GM12892 (cell line): ENCODE measurements around the gene MIA.

ENCODE experiments used
- DNase-seq: peaks from one replicate; pipeline ENCODE4 v3.0.0; 2011; ENCODE audit not compliant: insufficient read length
- FAIRE-seq: peaks from 2 replicates; lab custom pipeline; 2011; peaks lifted over from hg19 to GRCh38; lab: Jason Lieb, UNC
- POLR2A ChIP-seq: IDR thresholded peaks from 2 replicates; pipeline ENCODE4 v1.6.1; 2011; ENCODE audit warnings: low read depth, low read length, control low read depth
- POLR2AphosphoS5 ChIP-seq: IDR thresholded peaks from 2 replicates; pipeline ENCODE4 v1.6.1; 2011; ENCODE audit warnings: low read depth, low read length, control low read depth
- TAF1 ChIP-seq: IDR thresholded peaks from 2 replicates; pipeline ENCODE4 v1.6.1; 2011; ENCODE audit warnings: low read depth, mild to moderate bottlenecking, control low read depth, low read length, borderline replicate concordance

MIA gene

DNA sequence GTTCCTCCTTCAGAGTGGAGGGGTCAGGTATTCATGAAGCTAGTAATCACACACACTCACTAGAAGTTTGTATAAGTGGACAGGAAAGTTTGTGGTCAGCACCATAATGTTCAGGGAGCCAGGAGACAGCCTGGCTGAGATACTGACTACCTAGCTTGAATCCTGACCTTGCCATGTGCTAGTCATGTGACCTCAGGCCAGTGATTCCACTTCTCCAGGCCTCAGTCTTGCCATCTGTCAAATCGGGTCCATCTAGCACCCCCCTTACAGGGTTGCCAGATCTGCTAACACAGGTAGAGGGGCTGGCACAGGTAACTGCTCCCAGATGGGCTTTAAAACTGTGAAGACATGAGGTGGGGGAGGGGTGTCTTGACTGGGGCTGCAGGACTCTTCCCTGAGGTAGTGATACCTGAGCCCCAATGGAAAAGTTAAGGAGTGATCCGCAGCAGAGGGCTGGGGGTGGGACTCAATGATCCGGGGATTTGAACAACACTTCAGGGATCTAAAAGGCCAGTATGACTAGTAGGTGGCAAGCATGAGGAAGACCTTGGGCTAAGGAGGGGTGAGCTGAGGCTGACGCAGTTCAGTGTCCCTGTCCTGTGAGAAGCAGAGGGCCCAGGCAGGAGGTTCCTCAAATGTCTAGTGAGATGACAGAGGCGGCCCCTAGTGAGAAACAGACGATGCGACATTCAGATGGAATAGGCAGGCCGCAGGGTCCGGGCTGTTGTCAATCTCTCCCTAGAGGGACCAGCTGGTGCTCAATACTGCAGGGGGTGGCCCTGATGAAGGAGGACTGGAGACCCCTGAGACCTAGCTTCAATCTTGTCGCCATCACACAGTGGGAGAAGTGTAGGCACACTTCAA is 33.6 kb upstream of the MIA start:
- DNase-seq (no peak), FAIRE-seq (no peak)
- TF ChIP-seq POLR2A (no peak), TAF1 (no peak)

DNA sequence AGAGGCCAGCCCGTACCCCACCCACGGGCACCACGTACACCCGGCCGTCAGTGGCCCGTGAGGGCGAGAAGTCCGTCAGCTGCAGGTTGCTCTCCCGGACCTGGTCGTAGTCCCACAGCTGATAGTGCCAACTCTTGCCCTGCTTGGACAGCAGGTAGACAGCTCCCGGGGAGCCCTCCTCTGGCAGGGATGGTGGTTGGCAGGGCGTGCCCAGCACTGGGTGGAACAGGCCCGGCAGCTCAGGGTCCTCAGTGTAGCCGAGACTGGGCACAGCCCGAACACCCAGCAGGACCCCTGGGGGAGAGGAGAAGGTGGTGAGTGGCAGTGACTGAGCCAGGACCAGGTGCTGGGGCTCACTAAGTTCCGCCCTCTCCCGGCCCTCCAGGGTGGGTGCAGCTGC is 32.8 kb upstream of the MIA start:
- FAIRE-seq = no peak

DNA sequence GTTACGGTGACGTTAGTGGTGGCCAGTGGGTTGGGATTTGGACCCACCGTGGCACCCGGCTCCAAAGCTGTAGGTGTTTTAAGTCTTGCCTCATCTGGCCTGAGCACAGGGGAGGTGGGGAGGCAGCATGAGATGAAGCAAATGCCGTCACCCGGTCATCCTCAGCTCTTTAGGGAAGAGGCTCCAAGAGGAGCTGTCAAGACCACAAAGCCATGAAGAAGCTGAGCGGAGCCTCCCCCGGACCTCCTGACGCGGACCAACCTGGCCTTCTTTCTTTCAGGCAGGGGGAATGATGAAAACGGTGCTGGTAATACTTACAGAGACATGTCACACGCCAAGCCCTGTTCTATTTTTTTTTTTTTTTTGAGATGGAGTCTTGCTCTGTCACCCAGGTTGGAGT is 32.4 kb upstream of the MIA start:
- no peak for TF ChIP-seq TAF1
- TF ChIP-seq POLR2A = no peak
- TF ChIP-seq POLR2AphosphoS5 = no peak
- no peak for DNase-seq
- FAIRE-seq = no peak

More for the DNA sequence above, 32.8 kb upstream of the MIA start:
- DNase-seq = no peak
- no peak for TF ChIP-seq POLR2AphosphoS5
- TF ChIP-seq POLR2A = no peak
- no peak for TF ChIP-seq TAF1

DNA sequence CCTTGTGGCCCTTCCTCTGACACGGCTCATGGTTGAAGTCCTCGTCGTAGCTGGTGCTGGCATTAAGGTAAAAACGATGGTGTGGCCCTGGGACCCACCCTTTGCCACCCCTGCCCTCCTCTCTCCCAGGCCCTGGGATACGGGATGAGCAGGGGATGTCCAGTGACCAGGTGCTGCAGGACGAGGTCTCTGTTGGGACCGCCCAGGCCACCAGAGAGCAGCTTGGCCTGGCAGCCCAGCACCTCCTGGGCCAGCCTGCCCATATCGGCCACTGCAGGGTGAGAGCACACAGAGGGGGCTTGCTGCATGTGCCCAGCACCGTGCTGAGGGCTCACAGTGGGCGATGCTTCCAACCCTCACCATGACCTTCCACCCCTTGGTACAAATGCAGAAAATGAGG is 31.4 kb upstream of the MIA start:
- FAIRE-seq (no peak), DNase-seq (no peak)
- TF ChIP-seq POLR2AphosphoS5 (no peak), POLR2A (no peak), TAF1 (no peak)

DNA sequence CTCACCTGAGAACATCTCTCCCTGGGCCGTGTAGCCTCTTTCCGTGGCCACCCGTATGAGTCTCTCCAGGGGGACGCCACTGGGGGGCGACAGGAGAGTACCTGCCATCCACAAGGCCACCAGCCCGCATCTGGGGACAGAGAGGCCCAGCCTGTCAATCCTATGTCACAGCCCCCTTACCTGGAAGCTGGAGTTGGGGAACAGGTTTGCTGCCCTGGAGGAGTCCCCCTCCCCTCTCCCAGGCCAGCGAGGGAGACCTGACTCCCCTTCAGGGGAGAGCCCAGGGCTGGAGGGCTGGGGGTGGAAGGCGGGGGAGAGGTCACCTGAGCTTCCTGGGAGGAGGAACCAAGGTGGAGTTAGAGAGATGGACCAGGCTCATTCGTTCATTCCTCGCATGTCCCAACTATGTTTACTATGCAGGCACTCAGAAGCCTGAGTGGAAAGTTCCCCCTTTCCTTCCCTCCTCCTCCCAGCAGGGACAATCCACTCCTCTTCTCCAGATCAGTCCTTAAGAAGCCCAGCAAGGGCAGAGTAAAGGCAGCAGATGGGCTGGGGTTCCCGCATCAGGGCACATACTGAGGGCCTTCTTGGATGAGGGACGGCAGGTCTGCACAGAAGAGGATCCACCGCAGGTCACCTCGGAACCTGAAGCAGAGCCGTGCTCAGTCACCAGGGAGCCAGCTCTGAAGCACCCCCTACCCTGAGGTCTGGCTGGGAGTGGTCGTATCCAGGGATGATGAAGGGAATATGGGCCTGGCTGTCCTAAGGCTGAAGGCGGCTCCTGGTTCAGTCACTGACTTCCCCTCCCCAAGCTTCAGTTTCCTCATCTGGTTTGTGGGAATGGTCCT is 30.5 kb upstream of the MIA start:
- DNase-seq (no peak), FAIRE-seq (no peak)
- TF ChIP-seq TAF1 (no peak), POLR2A (no peak), POLR2AphosphoS5 (no peak)

DNA sequence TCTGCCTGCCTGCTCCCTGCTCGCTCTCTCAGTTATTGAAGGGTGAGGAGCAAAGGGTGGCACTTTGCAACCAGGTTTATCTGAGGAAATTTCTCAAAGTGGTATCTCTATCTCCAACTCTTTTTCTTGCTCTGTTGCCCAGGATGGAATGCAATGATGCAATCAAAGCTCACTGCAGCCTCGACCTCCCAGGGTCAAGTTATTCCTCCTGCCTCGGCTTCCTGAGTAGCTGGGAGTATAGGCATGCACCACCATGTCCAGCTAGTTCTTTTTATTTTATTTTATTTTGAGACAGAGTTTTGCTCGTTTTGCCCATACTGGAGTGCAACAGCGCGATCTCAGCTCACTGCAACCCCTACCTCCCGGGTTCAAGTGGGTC is 29.9 kb upstream of the MIA start:
- FAIRE-seq = no peak
- TF ChIP-seq POLR2AphosphoS5 = no peak
- no peak for TF ChIP-seq TAF1
- TF ChIP-seq POLR2A = no peak
- no peak for DNase-seq

DNA sequence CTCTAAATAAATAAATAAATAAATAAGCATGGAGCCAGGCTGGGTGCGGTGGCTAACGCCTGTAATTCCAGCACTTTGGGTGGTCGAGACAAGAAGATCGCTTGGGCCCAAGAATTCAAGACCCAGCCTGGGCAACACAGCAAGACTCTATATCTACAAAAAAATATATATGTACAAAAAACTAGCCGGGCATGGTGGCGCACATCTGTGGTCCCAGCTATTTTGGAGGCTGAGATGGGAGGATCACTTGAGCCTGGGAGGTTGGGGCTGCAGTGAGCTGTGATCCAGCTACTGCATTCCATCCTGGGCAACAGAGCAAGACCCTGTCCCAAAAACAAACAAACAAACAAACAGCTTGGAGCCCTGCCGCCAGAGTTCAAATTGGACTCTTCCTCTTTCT is 27.8 kb upstream of the MIA start:
- no peak for DNase-seq
- no peak for FAIRE-seq
- no peak for TF ChIP-seq POLR2A
- no peak for TF ChIP-seq TAF1
- TF ChIP-seq POLR2AphosphoS5 = no peak

DNA sequence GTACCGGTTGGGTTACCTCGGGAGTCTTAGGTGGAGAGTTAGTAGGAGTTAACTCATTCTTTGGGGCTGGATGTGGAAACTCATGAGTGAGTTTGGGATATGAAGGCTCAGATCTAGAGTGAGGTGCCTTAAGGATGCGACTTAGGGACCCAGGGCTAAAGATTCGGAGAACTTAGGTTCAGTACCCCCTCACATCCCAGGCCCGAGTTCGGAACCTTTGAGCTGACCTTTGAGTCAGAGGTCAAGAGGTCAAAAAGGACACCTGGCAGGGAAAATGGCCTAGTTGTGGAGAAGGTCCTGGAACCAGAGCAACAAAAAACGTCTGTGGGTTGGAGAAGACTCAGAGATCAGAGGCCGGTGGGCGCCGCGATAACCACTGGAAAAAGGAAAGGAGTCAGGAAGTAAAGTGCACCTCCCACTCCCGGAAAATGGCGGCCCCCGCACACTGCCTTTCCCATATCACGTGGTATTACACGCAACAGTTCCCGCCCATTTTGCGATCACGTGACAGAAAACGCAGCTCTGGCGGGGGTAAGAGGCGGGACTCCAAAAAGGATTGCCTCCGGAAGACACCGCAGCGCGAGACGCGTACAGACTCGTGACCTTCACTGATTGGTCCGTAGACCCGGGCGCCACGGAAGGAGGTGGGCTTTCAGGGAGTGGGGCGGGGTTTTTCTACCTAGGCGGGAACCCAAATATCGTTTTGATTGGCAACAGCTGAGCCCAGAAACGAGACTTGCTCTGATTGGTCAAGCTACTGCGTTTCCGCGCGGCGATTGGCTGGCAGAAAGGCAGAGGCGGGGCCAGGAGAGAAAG is 25.1 kb upstream of the MIA start, which contains the start of gene ACTMAP:
Gene ACTMAP (minus strand): TSS at position 420 of the 816 bp plus-strand sequence. CDS start 674 bp downstream, outside the sequence.
- peak; percentile 95 for FAIRE-seq
- TF ChIP-seq POLR2AphosphoS5 (no peak; the same call in 1 of the 2 replicates), TAF1 (peak; percentile 90)
- DNase-seq = peak; percentile 93

DNA sequence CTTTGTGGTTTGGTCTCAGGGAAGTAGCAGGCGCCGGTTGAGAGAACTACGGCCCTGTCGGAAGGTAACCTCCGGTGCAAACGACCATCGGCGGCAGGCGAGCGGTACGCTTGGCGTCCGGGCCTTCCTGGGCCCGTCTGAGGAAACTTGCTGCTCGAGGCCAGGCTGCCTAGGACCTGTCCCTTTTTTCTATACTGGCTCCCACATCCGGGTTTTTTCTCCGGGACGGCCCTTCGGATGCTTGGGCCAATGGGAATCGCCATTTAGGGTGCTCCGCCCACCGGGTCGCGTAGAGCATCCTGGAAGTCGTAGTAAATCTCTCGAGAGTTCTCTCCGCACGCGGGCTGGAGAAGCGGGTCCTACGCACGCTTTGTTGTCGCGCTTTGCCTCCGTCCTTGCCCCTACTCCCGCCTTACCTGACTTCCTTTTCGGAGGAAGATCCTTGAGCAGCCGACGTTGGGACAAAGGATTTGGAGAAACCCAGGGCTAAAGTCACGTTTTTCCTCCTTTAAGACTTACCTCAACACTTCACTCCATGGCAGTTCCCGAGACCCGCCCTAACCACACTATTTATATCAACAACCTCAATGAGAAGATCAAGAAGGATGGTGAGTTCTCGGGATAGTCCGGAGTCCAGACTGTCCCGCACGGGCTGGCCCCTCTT is 24.3 kb upstream of the MIA start, which contains the start of gene SNRPA:
Gene SNRPA (plus strand): TSS at position 330 of the 664 bp plus-strand sequence. CDS start 206 bp downstream, at position 536.
- peak; percentile 83 for TF ChIP-seq POLR2A
- no peak; the same call in 1 of the 2 replicates for TF ChIP-seq TAF1
- TF ChIP-seq POLR2AphosphoS5 = peak; percentile 84
- DNase-seq (peak; percentile 79), FAIRE-seq (no peak)

DNA sequence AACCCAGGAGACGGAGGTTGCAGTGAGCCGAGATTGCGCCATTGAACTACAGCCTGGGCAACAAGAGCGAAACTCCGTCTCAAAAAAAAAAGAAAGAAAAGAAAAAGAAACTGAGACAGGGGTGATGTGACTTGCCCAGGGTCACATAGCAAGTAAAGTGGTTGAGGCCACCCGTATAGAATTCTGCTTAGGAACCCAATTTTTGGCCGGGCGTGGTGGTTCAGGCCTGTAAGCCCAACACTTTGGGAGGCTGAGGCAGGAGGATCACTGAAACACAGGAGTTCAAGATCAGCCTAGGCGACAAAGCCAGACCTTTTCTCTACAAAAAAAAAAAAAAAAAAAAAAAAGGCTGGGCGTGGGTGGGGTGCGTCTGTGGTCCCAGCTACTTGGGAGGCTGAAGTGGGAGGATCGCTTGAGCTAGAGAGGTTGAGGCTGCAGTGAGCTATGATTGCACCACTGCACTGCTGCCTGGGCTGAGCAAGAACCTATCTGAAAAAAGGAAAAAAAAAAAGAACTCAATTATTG is 23.0 kb upstream of the MIA start:
- FAIRE-seq = no peak

DNA sequence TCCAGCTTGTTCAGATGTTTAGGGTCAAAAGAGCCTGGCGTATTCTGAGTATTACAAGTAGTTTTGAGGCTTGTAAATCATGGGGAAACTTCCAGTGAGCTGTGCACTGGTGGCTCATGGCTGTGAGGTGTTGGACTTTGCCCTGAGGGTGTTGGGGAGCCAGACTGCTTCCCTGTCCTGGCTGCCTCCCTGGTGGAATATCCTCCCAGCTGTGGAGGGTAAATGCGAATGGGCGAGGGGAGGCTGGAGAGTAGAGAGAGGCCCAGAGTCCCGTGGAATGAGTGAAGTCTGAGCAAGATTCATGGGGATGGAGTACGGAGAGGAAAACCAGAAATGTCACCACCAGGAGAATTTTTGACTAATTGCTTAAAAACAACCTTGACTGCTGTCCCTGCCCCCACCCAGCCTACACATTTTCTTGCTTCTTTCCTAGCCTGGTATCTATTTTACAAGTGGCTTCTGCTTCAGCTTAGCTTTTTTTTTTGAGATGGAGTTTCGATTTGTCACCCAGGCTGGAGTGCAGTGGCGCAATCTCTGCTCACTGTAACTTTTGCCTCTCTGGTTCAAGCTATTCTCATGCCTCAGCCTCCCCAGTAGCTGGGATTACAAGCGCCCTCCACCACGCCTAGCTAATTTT is 20.6 kb upstream of the MIA start:
- DNase-seq (no peak), FAIRE-seq (no peak)

More for the DNA sequence above, 23.0 kb upstream of the MIA start:
- TF ChIP-seq TAF1 (no peak), POLR2AphosphoS5 (no peak), POLR2A (no peak)
- no peak for DNase-seq

More for the DNA sequence above, 20.6 kb upstream of the MIA start:
- TF ChIP-seq POLR2A = no peak
- no peak for TF ChIP-seq TAF1
- TF ChIP-seq POLR2AphosphoS5 = no peak
